T follicular helper cell (primary cell): Measurements from ENCODE around the gene RAB19.
"Not testable (repeated sequence)": the region's sequence is repeated elsewhere in the genome, so short reads cannot be mapped to it uniquely, and the experiment has no call there.

Source experiments
- DNase-seq: peaks from one replicate; pipeline ENCODE4 v3.0.0-alpha.2; 2020; ENCODE audit warnings: low read depth

Gene RAB19

GRCh38 chr7:140453785-140454656, 50.2 kb downstream of the RAB19 start:
- DNase-seq, result not testable (repeated sequence)

- no peak for DNase-seq
These were observed 50.8 kb downstream of the RAB19 start for GRCh38 chr7:140454657-140455015.

- DNase-seq, result no peak
These were observed 51.9 kb downstream of the RAB19 start for GRCh38 chr7:140455743-140456142.

GRCh38 chr7:140456551-140457051, 52.7 kb downstream of the RAB19 start:
- DNase-seq, result no peak

GRCh38 chr7:140458201-140458600, 54.3 kb downstream of the RAB19 start:
- no peak for DNase-seq

- DNase-seq, result no peak
These were observed 55.1 kb downstream of the RAB19 start for GRCh38 chr7:140458916-140459315.

GRCh38 chr7:140463111-140463510, 59.3 kb downstream of the RAB19 start:
- no peak for DNase-seq

- peak; percentile 44 for DNase-seq
These were observed 72.0 kb downstream of the RAB19 start for GRCh38 chr7:140475747-140476333.

GRCh38 chr7:140476698-140477261, 72.9 kb downstream of the RAB19 start:
- no peak for DNase-seq
